NCI-H460 (cell line): Measurements from ENCODE around the gene ZBTB47. TPM values are rescaled to one million over a fixed set of nuclear protein-coding genes. Genes with fewer than 3 reads are reported as not detected.

Experiments
- DNase-seq: peaks from one replicate; pipeline ENCODE4 v3.0.0-alpha.2; 2016; ENCODE audit warnings: low read depth; ENCODE audit errors: extremely low read depth
- total RNA-seq: library from RNA; depleted of rRNA; stranded (reverse); fragments of >200 nt; shearing (Covaris generic); gene quantifications from 2 replicates; pipeline ENCODE4 v1.2.3, GENCODE V29; 2014; rRNA removed

The ZBTB47 gene
- total RNA-seq, 1 experiment from 2014 or later, result 1.5 TPM

DNA sequence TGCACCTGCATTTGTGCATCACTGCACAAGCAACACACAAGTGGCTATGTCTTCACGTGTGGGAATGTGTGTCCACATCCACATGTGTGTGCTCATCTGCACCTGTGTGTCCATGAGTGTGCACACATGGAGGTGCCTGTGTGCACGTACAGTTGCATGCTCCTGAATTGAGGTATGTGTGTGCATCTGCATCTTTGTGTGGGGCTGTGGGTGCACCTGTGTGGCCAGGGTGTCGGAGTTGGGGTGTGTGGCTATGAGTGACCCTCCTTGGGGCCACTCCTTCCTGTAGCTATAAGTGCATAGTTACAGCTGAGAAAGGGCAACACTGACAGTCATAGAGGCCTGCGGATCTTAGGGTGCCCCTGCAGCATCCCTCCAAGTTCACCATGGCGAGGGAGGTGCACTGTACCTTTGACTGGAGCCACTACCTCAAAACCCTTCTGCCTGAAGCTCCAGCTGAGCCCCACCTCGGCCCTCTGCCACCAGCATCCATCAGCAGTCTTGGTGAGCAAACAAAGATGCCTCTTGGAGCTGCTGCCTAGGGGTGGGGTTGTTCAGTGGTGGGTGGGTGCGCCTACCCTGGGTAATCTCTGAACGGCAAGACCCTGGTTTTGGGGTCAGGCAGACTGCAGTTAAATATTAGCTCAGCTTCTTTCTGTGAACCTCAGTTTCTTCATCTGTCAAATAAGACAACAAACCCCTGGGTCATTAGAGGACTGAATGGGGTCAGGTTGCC is 54.3 kb downstream of the ZBTB47 start:
- no peak for DNase-seq

DNA sequence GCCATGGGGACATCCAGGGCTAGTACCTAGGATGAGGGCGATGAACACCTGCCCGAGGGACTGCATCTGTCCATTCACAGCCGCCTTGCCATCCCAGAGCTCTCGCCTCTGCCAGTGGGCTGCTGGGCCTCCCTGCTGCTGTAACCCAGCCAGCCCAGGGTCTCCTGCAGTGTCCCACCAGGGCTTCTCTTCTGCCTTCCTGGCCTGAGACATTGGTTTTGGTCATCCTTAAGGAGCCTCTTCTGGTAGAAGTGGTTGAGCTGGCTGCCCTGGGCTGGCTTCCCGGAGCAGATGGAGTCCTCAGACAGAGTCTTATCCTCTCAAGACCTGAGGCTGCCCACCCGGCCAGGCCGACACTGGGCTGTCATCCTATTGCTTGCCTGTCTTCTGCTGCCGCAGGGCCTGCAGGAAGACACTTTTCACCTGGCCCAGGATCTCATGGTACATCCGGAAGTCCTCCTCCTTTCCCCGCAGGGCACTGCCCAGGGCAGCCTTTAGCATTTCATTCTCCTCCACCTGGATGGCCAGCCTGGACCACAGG is 55.2 kb downstream of the ZBTB47 start:
- no peak for DNase-seq

DNA sequence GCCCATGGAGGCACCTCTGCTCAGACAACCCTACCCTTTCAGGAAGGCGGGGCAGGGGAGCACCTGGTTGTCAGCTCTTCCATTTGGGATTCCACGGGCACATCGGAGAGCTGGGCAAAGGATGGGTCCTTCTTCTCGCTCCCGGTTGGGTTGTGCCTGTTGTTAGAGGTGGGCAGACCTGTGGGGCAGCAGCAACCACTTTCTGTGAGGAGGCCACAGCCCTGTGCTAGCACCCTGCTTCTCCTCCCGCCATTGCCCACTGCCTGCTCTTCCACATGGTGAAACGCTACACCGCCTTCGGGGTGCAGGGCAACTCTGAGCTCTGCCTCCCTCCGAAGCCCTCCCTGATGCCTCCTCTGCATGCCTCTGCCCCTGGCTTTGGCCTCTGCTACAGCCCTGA is 56.1 kb downstream of the ZBTB47 start:
- no peak for DNase-seq

DNA sequence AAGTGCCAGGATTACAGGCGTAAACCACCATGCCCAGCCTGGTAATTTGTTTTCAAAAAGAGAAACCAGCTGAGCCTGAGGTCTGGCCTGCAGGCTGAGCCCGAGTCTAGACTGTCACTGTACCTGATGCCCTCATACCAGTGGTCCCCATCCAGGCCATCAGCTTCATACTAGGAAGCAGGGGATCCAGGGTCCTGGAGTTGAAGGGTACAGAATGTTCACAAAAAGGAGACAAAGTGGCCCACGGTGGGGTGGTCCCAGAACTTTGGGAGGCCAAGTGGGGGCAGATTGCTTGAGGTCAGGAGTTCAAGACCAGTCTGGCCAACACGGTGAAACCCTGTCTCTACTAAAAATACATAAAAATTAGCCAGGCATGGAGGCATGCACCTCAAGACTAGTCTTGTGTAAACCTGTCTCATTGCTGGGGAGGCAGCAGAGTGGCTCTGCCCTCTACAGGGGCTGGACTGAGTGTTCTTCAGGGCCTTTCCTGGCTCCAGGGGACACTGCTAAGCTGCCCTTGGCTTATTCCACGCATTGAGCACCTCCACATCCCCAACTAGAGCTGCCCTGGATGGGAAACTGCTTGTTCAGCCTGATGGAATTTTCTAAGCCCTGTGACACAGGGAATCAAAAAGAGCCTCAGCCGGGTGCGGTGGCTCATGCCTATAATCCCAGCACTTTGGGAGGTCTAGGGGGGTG is 57.0 kb downstream of the ZBTB47 start:
- DNase-seq, result no peak

DNA sequence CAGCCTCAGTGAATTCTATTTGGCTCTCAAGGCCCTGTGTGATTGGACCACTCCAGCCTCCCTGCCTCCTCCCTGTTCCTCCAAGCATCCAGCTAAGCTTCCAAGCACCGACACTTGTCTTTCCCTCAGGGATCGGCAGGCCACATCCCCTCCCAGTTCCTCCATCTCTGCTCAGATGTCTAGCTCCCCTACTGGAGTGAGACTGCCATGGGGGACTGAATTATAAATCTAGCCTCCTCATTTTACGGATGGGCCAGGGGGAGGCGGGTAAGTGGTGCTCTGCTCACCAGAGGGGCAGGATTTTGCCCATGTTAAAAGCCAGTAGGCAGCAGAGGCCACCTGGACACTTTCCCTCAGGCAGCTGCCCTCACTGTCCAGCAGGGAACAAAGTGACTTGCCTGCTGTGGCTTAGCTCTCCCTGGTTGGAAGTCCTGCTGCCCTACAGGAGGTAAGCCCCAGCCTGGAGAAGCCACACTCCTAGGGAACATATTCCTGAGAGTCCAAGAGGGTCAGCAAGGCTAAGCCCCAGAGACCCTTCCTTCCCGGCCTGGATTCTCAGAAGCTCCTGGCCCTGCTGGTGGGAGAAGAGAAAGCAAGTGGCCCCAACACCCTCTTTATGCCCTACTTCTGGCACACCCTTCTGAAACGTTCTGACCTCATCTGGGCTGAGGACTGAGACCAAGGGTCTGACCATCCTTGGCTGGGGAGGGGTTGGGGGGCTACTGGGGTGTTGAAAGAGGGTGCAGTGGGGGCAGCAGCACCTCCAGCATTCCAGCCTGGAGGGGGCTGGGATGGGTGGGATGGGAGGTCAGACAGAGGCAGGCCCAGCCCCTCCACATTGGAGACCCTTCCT is 58.2 kb downstream of the ZBTB47 start:
- DNase-seq, result no peak

DNA sequence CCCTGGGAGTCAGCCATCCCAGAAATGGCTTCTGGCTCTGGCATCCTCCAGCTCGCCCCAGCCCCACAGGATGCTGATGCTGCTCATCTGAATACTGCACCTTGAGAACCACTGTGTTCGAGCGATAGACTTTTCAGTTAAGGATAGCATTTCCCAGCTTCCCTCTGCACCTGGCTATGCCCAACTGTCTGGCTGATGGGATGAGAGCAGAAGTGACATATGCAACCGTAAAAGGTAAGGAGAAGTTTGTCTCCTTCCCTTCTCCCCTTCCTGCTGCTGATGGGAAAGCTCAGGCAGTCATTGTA is 58.8 kb downstream of the ZBTB47 start:
- DNase-seq, result no peak

DNA sequence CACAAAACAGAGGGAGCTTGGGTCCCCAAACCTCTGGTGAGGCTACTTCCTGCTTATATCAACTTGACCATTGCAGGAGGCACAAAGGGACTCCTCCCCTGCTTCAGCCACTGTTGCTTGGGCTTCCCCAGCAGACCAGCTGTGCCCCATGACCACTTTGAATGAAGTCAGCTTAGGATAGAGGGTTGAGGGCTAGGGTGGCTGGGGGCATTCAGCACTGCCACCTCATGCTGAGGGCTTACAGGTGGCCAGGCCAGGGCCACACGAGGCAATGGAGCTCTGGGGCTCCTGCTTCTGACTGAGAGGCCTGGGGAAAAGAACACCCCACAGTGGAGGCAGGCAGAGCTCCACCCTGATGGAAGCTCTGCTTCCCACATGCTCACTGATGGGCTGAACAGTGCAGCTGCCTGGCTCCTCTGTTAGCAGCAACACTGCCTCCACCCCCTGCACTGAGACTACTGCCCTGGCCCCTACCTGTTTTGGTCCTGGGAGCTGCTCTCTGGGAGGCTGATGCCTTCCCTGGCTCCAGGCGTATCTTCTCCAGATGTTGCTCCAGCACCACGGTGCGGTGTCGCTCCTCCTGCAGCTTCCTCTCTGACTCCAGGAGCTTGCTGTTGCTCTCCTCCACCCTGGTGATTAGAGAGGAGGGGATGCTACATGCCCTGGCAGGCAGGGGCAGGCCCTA is 59.3 kb downstream of the ZBTB47 start:
- DNase-seq, result no peak

DNA sequence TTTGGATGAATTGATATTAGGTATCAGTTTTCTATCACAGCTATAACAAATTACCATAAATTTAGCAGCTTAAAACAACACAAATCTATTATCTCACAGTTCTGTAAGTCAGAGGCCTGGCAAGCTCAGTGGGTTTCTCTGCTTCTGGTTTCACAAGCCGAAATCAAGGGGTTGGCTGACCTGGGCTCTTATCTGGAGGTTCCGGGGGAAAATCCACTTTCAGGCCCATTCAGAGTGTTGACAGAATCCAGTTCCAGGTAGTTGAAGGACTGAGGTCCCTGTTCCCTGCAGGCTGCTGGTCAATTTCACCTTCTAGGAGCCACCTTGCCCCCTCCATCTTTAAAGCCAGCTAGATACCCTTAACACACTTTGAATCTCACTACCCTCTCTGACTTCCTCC is 60.2 kb downstream of the ZBTB47 start:
- no peak for DNase-seq

DNA sequence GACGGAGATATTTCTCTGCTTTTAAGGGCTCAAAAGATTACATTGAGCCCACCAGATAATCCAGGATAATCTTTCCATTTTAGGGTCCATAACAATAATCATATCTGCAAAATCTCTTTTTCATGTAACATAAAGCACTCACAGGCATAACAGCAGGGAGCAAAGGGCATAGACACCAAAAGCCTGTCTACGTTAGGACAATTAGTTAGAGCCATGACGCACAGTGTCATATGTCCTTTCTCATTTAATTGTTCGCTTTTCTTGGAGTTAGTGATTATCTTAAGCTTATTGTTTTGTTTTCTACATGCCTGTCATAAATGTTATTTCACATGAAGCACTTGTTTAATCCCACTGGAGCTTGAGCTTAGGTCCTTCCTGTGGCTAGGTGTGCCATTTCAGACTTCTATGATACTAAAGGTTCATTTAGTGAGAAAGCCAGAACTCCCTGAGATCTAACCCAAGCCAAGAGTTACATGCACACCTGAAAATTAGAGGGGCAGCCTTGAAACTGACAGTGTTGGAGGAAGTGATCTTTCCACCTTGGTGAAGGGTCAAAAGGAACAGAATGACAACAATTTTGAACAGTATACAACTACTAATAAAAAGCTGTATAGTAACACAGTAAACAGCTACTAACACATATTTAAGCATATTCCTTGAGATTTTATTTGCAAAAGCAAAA is 60.8 kb downstream of the ZBTB47 start:
- no peak for DNase-seq

Other genes with a start within 250 kb of the ZBTB47 start
- not detected in 2 replicates for gene LYZL4, start 243.1 kb upstream of the ZBTB47 start, total RNA-seq
- gene VIPR1, start 151.1 kb upstream of the ZBTB47 start, total RNA-seq, result 0.35 TPM in 1 of 2 replicates, not detected in the other
- gene SEC22C, start 71.7 kb upstream of the ZBTB47 start, total RNA-seq, result 46.7 and 57.2 TPM in 2 replicates
- 19.5 and 21.4 TPM in 2 replicates for gene SS18L2, start 62.8 kb upstream of the ZBTB47 start, total RNA-seq
- 18.9 and 26.9 TPM in 2 replicates for gene NKTR, start 53.0 kb upstream of the ZBTB47 start, total RNA-seq
- gene KLHL40, start 31.8 kb downstream of the ZBTB47 start, total RNA-seq, result not detected in 2 replicates
- gene HHATL, start 49.1 kb downstream of the ZBTB47 start, total RNA-seq, result not detected in 2 replicates
- gene CCDC13, start 119.6 kb downstream of the ZBTB47 start, total RNA-seq, result 0.87 and 2.8 TPM in 2 replicates
- gene HIGD1A, start 150.8 kb downstream of the ZBTB47 start, total RNA-seq, result 121 and 123 TPM in 2 replicates
- gene ACKR2, start 155.7 kb downstream of the ZBTB47 start, total RNA-seq, result not detected in 2 replicates
- not detected in 2 replicates for gene CYP8B1, start 222.2 kb downstream of the ZBTB47 start, total RNA-seq